Stomach (tissue), 9 donors: Measurements from ENCODE around the gene WHRN. TPM values are rescaled to one million over a fixed set of nuclear protein-coding genes. Genes with fewer than 3 reads are reported as not detected.

ENCODE experiments used
- DNase-seq, 2 donors: peaks; one replicate each; pipeline versions ENCODE4 v3.0.0 to v3.0.0-alpha.2; 2013 to 2019
- H3K27ac ChIP-seq, 5 donors: fragments of 200-600 bp in 4 of 5; sonication (generic) in 4 of 5; one replicate each; pipeline ENCODE4 v1.5.1; 2013 to 2019; ENCODE audit warnings: mild to moderate bottlenecking in 1 of 5, moderate library complexity in 1 of 5
- H3K27me3 ChIP-seq, 3 donors: fragments of 200-600 bp; sonication (generic); one replicate each; pipeline ENCODE4 v1.5.1; 2017 to 2019; ENCODE audit warnings: mixed run types in 1 of 3
- H3K36me3 ChIP-seq, 4 donors: fragments of 200-600 bp; sonication (generic); 1 replicate in 3 of 4; 2 replicates in 1 of 4; pipeline ENCODE4 v1.5.1; 2016 to 2019
- H3K4me1 ChIP-seq, 4 donors: fragments of 200-600 bp; sonication (generic); one replicate each; pipeline ENCODE4 v1.5.1; 2016 to 2019
- H3K4me3 ChIP-seq, 4 donors: fragments of 200-600 bp; sonication (generic) in 3 of 4; one replicate each; pipeline ENCODE4 v1.5.1; 2016 to 2019; ENCODE audit warnings: mild to moderate bottlenecking in 1 of 4
- H3K9me3 ChIP-seq, 4 donors: fragments of 200-600 bp; sonication (generic); one replicate each; pipeline ENCODE4 v1.5.1; 2016 to 2019
- CTCF ChIP-seq, 7 experiments: fragments of 450-650 bp in 4 of 7; fragments of 200-600 bp in 3 of 7; sonication (generic) in 3 of 7; IDR thresholded peaks; one replicate each; pipeline ENCODE4 v1.5.1; 2016 to 2019; ENCODE audit warnings: antibody characterized with exemption in 7 of 7, control low read depth in 2 of 7, mild to moderate bottlenecking in 1 of 7
- EP300 ChIP-seq: sonication (generic); formaldehyde crosslinking; IDR thresholded peaks from one replicate; pipeline ENCODE4 v1.6.1; 2017; ENCODE audit warnings: antibody characterized with exemption
- POLR2A ChIP-seq, 4 donors: fragments of 450-650 bp; IDR thresholded peaks; one replicate each; pipeline ENCODE4 v1.6.1; 2016; ENCODE audit warnings: antibody characterized with exemption in 4 of 4, control low read depth in 2 of 4, mild to moderate bottlenecking in 1 of 4, moderate library complexity in 1 of 4
- POLR2AphosphoS5 ChIP-seq, 3 donors: sonication (generic); formaldehyde crosslinking; IDR thresholded peaks; one replicate each; pipeline ENCODE4 v1.6.1; 2016; ENCODE audit warnings: antibody characterized with exemption in 3 of 3
- WGBS, 5 donors: extraction: QIAGEN DNeasy Blood & Tissue Kit in 3 of 5; methylation state at CpG; one replicate each; pipeline versions ENCODE4 v1.1.5 to v1.1.7; 2013 to 2018; 5-methylcytosine and 5-hydroxymethylcytosine counted together
- intact Hi-C: fragments of 100-400 bp; cut with DNase I; formaldehyde crosslinking; loops from one replicate; pipeline ENCODE4 v1.15.1; 2023; ENCODE audit warnings: low total_unique reads
- polyA plus RNA-seq, 3 donors: library from polyadenylated mRNA; stranded (reverse); fragments of 200-250 nt; gene quantifications; one replicate each; pipeline ENCODE4 v1.2.3, GENCODE V29; 2013
- total RNA-seq, 5 donors: library from RNA; depleted of rRNA; stranded (reverse); fragments of >200 nt; gene quantifications; one replicate each; pipeline versions ENCODE4 v1.1.0 to v1.2.3, GENCODE V29; 2014 to 2016
- donor health status: healthy with polysubstance abuse.
- donor health status: Bipolar disorder and iron deficiency.
- donor health status: healthy.

WHRN gene
- total and polyA plus RNA-seq, 8 donors: 2.3 to 70.1 (median 4.8) TPM

- H3K27ac ChIP-seq: peak overlapping the region in 4 of 5 donors; percentile 63 to 83 (median 76)
- 73 to 80% (median 79%) methylated on average over 6 of the region's 6 CpGs for WGBS, 5 donors
These were observed 134.9 kb downstream of the WHRN start for GRCh38 chr9:114370251-114370967.

GRCh38 chr9:114369216-114370130 is 135.8 kb downstream of the WHRN start:
- DNase-seq: no peak
- TF ChIP-seq POLR2AphosphoS5 (IDR thresholded peaks at IDR 0.05): no peak
- TF ChIP-seq CTCF (IDR thresholded peaks at IDR 0.05): no peak
- TF ChIP-seq POLR2A (IDR thresholded peaks at IDR 0.05): no peak
- TF ChIP-seq EP300: no peak
- intact Hi-C loops: no loop called here
- Histone ChIP-seq H3K36me3 (peaks cover 29 to 98% (median 82%) of the 10 kb centered on the region in 4 donors), H3K9me3 (no peaks in the 10 kb centered on the region), H3K27ac (peak overlapping the region in 3 of 5 donors; percentile 63 to 83 (median 82)), H3K4me1 (peaks cover 21 to 92% (median 39%) of the 10 kb centered on the region in 4 donors), H3K27me3 (no peaks in the 10 kb centered on the region), H3K4me3 (no peak overlapping the region)
- 88 to 96% (median 93%) methylated on average over 9 of the region's 9 CpGs for WGBS, 5 donors

More at GRCh38 chr9:114370251-114370967, 134.9 kb downstream of the WHRN start:
- H3K36me3 ChIP-seq: peaks cover 27 to 98% (median 83%) of the 10 kb centered on the region in 4 donors
- intact Hi-C loops: no loop called here
- H3K4me3 ChIP-seq: no peak overlapping the region
- DNase-seq: no peak
- no peak for TF ChIP-seq EP300
- no peaks in the 10 kb centered on the region for H3K27me3 ChIP-seq
- H3K9me3 ChIP-seq: no peaks in the 10 kb centered on the region
- H3K4me1 ChIP-seq: peaks cover 21 to 96% (median 39%) of the 10 kb centered on the region in 4 donors

GRCh38 chr9:114367772-114368569 is 137.3 kb downstream of the WHRN start:
- intact Hi-C loops: no loop called here

GRCh38 chr9:114367366-114367765 is 137.9 kb downstream of the WHRN start:
- H3K9me3 ChIP-seq: no peaks in the 10 kb centered on the region
- intact Hi-C loops: no loop called here
- no peak for DNase-seq
- H3K4me3 ChIP-seq: no peak overlapping the region
- no peaks in the 10 kb centered on the region for H3K27me3 ChIP-seq
- peaks cover 17 to 82% (median 33%) of the 10 kb centered on the region in 4 donors for H3K4me1 ChIP-seq
- H3K27ac ChIP-seq: peak overlapping the region; percentile 54 to 80 (median 68)
- H3K36me3 ChIP-seq: peaks cover 25 to 98% (median 82%) of the 10 kb centered on the region in 4 donors
- WGBS, 5 donors: 64 to 88% (median 80%) methylated on average over 5 to 6 of the region's 6 CpGs
- TF ChIP-seq POLR2A (IDR thresholded peaks at IDR 0.05) (no peak), EP300 (no peak)

More at GRCh38 chr9:114367772-114368569, 137.3 kb downstream of the WHRN start:
- H3K27ac ChIP-seq: peak overlapping the region in 4 of 5 donors; percentile 54 to 80 (median 74)
- no peak for DNase-seq
- H3K9me3 ChIP-seq: no peaks in the 10 kb centered on the region
- TF ChIP-seq EP300 (no peak), POLR2AphosphoS5 (IDR thresholded peaks at IDR 0.05) (no peak), CTCF (IDR thresholded peaks at IDR 0.05) (no peak), POLR2A (IDR thresholded peaks at IDR 0.05) (no peak)
- 89 to 94% (median 91%) methylated on average over 13 to 14 of the region's 14 CpGs for WGBS, 5 donors
- H3K27me3 ChIP-seq: no peaks in the 10 kb centered on the region
- H3K4me1 ChIP-seq: peaks cover 21 to 88% (median 36%) of the 10 kb centered on the region in 4 donors
- no peak overlapping the region for H3K4me3 ChIP-seq
- peaks cover 23 to 98% (median 82%) of the 10 kb centered on the region in 4 donors for H3K36me3 ChIP-seq
